ENCODE results near the gene TMPRSS7.
"Not testable (repeated sequence)": the region's sequence is repeated elsewhere in the genome, so short reads cannot be mapped to it uniquely, and the experiment has no call there.

TMPRSS7 gene

DNA sequence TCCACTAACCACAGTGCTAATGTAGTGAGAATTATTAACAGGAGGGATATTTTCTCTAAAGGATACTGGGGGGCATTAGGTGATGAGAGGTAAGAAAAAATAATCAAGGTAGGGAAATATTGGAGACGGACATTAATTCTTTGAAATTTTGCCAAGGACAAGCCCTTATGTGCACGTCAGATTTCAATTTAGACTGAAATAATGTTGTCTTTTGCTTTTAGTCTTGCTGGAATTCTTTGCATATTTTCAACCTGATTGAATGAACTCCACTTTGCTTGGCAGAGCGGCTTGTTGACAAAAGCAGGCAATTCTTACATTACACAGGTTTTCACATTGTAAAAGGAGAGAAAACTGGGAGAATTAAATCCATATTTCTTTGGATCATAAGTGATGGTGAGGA lies 26.6 kb downstream of the TMPRSS7 start:
- DNase-seq (ENCODE audit: low read depth) = peak; percentile 30

DNA sequence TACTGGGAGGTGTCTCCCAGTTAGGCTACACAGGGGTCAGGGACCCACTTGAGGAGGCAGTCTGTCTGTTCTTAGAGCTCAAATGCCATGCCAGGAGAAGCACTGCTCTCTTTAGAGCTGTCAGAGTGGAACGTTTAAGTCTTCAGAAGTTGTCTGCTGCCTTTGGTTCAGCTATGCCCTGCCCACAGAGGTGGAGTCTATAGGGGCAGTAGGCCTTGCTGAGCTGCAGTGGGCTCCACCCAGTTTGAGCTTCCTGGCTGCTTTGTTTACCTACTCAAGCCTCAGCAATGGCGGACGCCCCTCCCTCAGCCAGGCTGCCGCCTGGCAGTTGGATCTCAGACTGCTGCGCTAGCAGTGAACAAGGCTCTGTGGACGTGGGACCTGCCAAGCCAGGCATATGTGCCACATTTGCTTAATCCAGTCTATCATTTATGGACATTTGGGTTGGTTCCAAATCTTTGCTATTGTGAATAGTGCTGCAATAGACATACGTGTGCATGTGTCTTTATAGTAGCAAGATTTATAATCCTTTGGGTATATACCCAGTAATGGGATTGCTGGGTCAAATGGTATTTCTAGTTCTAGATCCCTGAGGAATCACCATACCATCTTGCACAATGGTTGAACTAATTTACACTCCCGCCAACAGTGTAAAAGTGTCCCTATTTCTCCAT lies 38.0 kb downstream of the TMPRSS7 start:
- DNase-seq (ENCODE audit: low read depth) = not testable (repeated sequence)

DNA sequence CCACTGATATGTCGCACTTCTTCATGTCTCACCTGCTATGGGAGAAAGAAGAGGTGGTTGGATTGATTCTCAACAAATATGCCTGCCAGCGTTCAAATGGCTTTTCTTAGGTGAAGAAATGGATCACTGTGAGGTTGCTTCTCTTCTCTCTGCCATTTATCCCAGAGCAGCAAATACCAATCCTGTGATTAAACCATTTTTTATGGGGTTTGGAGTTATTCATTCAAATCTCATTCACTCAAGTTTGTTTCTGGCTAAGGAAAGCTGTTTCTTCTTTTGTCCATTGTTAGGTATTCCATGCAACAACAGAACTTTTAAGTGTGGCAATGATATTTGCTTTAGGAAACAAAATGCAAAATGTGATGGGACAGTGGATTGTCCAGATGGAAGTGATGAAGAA lies 39.5 kb downstream of the TMPRSS7 start:
- DNase-seq (ENCODE audit: low read depth) = no peak

DNA sequence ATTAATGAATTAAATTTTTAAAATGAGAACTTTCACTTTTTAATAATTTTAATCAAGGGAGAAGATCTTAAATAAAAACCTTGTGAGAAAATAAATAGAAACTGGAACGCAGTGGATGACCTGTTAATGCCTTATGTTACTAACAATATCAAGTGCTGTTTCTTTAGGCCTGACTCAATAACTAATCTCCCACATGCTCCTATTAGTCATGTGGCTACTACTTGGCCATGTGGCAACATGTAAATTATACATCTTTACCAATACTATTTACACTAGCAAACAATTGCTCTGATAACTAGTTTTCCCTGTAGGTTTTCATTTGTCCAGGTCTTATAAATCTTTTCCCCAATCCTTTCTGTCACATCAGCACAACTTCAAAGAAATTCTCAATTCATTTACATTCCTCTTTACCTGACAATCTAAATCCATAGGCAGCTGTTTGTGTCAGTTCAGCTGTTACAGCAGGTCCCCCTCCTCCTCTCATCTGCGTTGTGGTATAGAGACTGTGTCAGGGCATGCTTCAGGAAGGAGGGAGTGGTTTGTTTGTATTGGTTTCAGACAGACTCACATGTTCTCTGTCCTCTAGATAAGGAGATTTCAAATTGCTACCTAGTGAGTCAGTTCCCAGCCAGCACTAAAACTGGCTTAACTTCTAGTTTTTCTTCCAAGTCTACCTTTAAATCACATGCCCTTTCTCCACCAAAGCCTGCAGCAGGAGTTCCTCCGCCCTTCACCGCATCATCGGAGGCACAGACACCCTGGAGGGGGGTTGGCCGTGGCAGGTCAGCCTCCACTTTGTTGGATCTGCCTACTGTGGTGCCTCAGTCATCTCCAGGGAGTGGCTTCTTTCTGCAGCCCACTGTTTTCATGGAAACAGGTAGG lies 40.3 kb downstream of the TMPRSS7 start:
- DNase-seq (ENCODE audit: low read depth) = peak; percentile 46

DNA sequence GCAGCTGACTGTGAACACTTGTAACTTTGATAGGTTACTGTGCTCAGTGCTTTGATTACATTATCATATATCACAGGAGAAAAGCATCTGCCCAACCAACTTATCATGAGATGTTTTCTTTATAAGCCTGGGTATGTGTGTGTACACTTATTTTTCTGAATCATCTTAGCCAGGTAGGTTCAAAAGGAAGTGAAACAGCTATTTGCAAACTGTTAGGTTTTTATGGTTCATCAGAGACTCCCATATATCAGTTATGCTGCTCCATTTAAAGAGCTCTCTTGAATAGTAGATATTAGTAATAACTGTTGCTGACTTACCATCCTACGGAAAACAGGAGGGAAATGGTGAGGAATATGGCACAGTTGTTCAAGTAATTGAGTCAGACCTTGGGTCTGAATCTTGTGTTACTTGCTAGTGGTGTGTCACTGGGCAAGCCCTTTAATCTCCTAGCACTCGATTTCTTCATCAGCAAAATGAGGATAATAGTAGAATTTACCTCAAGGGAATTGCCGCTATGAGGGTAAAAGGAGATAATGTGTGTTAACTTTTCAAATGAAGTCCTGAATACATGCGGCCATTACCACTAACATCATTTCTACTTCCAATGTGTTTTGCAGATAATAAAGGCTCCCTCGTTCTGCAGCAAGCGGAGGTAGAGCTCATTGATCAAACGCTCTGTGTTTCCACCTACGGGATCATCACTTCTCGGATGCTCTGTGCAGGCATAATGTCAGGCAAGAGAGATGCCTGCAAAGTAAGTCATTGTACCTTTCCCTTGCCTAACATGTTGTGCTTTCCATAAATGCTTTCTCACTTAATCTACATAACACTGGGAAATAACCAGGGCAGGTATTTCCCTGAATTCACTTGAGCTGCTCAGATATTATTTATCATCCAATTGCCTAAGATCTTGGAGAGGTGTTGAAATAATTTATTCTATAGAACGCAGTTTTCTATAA lies 43.9 kb downstream of the TMPRSS7 start:
- DNase-seq (ENCODE audit: low read depth) = no peak

DNA sequence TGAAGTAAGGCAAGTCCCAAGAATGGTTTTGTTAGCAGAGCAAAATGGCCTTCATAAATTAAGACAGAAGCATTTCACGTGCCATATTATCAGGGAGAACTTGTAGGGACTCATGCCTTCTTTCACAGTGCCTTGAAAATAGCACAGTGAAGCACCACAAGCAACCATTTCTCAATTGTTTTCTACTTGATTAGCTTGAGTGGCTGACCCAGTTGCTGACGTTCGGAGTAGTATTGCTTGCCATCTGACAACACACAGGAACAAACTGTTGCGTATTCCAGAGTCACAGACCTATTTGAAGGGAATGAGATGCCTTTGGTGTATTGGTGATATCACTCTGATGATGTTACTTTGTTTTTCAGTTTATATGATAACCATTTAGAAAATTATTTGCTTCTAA lies 48.7 kb downstream of the TMPRSS7 start:
- no peak for DNase-seq (ENCODE audit: low read depth)

DNA sequence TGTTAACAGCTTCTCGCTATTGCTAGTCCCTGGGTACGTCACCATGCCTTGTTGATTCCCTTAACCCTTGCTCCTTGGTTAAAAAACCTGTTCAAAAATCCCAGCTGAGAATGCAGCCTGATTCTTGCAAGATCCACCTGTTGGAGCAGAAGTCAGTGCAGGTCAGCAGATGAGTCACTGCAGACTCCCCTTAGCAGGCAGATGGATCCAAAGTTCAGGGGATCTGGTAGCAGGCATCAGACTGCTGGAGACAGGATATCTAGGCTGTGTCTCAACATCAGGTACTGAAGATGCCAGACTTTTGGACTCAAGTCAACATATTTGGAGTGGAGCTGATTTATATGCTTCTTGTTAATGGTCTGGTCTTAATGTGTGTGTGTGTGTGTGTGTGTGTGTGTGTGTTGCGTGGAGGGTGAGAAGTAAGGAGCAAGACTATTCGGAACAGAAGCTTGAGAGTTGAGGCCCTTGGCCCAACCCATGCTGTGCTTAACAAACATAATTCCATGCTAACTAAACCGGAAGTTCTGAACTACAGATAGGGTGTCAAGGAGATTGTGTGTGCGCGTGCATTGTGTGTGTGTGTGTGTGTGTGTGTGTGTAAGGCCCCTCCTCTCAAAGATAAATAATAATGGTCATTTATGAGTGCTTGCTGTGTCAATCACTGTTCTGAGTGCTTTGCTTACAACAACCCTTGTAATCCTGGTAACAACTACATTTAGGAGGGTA lies 50.6 kb downstream of the TMPRSS7 start:
- DNase-seq (ENCODE audit: low read depth) = no peak

DNA sequence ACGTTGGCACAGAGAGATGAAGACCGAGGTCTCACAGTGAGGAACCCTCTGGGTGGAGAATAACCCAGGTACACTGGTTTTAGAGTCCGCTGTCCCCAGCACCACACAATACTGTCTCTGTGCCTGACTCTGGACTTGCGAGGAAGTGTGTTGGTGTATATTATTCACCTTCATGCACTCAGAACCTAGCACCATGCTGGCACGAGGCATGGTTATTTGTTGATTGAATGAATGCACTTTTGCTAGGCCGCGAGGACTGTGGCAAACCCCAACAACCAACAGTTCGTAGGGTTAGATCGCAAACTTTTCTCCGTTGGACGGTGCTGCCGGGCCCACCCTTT lies 51.2 kb downstream of the TMPRSS7 start:
- DNase-seq (ENCODE audit: low read depth) = no peak

DNA sequence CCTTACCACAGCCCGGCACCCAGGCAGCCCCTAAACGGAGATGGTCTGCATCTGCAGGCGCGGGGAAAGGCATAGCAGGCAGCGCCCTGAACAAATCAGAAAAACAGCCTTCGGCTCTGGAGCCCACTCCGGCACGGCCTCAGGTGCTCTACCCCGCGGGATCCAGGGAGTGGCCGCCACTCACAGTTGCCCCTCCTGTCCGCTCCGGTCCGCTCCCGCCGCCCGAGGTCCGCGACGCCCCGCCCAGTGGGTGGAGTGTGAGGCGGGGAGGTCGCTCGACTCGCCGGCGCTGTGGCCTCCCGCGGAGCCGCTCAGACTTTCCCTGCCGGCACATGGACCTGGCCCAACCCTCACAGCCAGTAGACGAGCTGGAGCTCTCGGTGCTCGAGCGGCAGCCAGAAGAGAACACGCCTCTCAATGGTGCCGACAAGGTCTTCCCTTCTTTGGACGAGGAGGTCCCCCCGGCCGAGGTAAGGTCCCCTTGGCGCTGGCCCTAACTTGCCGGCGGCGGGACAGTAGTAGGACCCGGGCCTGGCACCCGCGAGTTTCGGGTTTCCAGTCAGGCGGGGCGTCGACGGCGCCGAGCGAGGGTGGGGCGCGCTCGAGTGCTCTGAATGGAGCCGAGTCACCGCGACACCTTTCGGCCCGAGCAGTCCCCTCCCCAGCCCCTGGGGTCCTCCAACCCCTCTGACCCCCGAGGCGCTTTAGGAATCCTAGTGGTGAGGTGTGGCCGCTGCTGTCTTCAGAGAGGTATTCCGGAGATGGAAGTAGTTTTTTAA lies 51.7 kb downstream of the TMPRSS7 start, which contains the start of gene C3orf52:
Gene C3orf52 (plus strand): TSS at position 314 of the 779 bp plus-strand sequence. CDS start 19 bp downstream, at position 333.
- DNase-seq (ENCODE audit: low read depth) = peak; percentile 65

DNA sequence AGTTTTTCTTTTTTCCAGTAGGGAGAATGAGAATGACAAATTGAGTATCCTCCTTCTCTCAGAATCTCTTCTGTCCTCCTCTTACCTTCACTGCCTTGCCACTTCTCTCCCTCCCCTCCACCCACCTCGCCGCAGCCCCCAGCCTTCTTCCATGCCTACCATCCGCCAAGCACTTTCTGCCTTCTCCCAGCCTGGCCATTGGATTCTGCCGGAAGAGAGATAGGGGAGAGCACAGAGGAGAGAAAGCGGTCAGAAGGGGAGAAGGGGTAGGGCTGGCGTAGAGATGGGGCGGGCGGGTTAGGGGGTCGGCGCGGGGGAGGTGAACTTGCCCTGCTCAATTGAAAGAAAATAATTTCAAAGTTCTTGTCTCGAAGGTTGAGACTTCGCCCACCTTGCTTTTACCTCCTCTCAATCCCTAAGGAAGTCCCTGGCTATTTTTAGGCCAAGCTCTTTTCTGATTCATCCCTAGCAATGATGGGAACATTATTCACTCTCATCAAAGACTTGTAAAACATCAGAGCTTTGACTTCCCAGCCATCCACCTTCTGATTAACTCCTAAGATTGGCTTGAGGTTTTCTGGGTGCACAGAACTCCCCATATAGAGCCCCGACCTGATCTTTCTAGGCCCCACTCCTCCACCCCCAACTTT lies 52.5 kb downstream of the TMPRSS7 start:
- DNase-seq (ENCODE audit: low read depth) = no peak

DNA sequence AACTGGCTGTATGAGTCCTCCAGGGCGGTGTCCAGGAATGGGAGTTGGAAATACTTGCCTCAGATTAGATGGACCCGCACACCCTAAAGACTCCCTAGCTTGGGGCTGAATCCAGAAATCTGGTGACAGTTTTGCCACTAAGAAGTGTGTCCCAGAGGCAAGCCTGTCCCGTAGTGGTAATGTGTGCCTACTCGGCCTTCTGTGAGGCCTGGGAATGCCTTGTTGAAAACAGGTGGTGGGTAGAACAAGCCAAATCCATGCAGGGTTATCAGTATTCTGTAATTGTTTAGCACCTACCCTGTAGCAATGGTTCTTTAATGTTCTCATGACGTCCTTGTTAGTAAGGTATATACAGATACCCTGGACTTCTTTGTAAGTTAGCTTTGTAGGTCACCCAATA lies 53.2 kb downstream of the TMPRSS7 start:
- no peak for DNase-seq (ENCODE audit: low read depth)

DNA sequence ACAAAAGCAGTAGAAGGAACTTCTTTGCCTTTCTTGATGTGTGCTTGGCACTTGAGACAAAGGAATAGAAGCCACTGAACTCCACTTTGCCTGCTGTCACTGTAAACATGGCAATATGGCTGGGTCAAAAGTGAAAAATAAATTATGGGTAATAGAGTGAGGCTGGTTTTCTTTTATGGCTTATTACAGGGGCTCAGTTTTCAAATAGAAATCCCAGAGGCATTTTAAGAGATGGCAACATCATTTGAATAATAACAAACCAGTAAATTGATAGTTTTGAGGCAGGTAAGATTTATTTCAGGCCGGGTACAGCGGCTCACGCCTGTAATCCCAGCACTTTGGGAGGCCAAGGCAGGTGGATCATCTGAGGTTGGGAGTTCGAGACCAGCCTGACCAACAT lies 54.4 kb downstream of the TMPRSS7 start:
- DNase-seq (ENCODE audit: low read depth) = no peak

DNA sequence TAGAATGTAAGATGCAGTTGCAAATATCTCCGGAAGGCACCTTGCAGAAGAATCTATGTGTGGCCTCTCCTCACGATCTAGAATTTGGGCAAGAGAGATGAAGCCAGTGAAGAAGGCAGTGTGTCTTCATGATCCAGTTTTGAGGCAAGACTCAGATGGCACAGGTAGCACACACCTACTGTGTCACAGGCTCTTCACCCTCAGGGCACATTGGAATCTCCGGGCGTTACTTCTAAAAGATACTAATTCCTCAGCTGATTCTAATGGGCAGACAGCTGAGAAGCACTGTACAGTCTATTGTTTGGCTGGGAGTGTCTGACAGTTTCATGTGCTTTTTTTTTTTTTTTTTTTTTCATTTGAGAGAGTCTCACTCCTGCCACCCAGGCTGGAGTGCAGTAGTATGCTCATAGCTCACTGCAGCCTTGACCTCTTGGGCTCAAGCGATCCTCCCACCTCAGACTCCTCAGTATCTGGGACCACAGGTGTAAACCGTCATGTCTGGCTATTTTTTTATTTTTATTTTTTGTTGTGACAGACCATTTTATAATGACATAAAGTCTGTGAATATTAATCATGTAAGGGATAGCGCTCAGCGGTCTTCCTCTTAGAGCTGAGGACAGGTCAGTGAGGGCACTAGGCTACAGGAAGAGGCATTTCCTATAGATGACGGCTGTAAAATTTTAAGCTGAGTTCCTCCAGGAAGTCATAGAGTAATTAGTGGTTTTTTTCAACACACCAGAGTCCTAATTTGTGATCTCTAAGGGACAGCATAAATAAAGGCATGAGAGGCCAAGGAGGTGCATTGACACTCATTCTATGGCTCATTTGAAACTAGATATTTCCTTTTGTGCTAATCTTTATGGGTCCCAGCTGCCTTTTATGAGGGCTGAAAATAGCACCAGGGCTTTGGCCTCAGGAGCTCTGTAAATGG lies 55.7 kb downstream of the TMPRSS7 start:
- no peak for DNase-seq (ENCODE audit: low read depth)

DNA sequence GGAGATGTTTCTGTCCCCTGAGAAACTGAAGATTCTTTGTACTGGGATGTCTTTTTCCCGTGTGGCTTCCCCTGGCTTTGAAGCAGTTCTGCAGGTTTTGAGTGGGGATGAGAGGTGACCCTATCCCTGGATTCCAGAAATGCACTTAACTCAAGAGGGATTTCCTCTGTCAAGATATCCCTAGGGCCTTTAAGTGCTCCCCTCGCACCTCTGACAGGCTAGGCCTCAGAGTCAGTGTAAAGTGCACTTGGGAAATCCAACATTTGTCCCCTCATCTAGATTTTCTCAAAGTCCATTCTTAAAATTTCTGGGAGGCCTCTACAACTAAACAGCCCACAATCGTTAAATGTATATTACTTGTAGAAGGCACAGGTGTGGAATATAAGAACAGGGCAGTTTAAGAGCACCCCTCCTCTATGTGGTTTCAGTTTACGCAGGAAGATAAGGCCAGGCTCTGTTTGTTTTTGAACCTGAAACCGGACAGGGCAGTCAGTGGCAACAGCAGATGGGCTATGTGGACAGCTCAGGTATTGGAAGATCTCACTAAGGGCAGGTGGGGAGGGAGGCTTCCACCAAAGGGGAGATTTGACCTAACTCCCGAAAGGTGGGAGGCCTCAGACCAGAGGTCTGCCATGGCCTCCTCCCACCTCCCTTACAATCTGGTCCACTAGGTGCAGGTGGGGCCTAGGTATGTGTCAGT lies 56.5 kb downstream of the TMPRSS7 start:
- no peak for DNase-seq (ENCODE audit: low read depth)

DNA sequence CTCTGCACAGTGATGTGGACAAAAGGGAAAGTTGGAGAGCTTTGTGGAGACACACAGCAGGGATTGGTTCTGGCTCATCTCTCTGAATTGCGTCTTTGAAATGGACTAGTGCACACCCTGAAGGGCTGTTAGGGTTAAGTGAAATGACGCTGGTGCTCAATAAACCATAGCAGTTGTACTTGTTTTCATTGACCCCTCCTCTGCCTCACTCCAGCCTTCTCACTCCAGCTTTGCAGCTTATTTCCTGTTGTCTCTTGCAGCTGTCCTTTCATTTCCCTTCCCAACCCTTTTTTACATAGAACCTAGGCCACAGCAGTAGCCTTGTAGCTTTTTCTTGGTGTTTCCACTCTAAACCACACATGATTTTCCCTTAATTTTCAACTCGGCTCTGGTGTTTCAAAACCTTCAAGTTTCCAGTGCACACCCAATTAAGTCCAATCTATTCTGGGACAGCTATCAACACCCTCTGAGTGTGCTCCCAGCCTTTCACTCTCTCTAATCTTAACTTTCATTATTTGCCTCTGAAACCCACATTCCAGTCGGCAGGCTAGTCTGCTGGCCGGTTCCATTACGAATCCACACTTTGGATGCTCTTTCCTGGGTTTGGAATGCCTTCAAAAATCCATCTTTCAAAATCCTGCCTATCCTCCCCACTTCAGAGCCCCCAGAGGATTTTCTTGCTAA lies 58.1 kb downstream of the TMPRSS7 start:
- peak; percentile 15 for DNase-seq (ENCODE audit: low read depth)

DNA sequence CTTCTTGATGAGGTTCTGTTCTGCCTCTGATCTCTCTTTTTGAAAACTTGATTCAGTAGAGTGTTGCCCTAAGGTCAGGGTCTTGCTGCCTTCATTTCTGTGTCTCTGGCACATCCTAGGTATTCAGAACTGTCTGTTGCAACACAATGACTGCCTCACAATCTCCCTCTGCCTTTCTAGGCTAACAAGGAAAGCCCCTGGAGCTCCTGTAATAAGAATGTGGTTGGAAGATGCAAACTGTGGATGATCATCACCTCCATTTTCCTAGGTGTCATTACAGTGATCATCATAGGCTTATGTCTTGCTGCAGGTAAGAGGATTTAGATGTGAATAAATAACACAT lies 58.6 kb downstream of the TMPRSS7 start:
- no peak for DNase-seq (ENCODE audit: low read depth)

DNA sequence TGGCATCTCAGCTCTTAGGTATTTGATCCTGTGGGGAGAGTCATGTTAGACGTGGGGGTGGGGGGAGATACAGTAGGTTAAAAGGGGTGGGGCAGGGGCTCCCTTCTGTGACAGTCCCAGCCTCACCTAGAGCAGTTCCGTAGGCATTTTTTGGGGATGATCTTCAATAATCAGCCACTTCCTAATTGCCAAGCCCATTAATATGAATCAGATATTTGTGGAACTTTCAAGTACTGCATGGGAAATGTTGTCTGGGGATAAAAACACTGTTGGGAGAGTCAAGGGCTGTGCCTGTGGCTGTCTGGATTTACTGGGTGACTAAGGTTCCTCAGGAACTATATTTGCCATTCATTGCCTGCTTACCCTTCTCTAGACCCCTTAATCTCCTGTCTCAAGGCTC lies 61.2 kb downstream of the TMPRSS7 start:
- DNase-seq (ENCODE audit: low read depth) = no peak

DNA sequence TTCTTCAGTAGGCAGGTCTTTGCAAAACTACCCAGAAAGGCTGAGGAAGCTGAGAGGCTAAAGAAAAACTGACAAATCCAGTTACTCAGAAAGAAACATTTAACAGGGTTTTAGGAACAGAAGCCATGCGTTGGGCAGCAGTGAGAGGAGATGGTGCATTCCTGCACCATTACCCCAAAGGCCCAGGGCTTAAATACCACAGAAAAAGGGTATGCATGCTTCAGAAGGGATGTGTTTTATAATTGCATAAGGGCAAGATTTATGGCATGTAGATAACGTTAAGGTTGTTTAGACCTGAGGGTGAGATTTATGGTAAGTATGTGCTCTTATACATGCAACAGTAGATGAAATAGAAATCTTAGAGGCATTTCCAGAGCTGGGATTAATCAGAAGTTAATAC lies 61.6 kb downstream of the TMPRSS7 start:
- DNase-seq (ENCODE audit: low read depth) = no peak

All from fibroblast of gingiva (primary cell).